Activated CD8-positive, alpha-beta memory T cell treated with anti-CD3 and anti-CD28 coated beads for 1 hour (primary cell): Measurements from ENCODE around the gene TNFRSF8.

Source experiments
- DNase-seq, 2 donors: peaks; one replicate each; pipeline ENCODE4 v3.0.0-alpha.2; 2020; ENCODE audit warnings: low read depth in 1 of 2; ENCODE audit errors: extremely low read depth in 1 of 2

The TNFRSF8 gene

DNA sequence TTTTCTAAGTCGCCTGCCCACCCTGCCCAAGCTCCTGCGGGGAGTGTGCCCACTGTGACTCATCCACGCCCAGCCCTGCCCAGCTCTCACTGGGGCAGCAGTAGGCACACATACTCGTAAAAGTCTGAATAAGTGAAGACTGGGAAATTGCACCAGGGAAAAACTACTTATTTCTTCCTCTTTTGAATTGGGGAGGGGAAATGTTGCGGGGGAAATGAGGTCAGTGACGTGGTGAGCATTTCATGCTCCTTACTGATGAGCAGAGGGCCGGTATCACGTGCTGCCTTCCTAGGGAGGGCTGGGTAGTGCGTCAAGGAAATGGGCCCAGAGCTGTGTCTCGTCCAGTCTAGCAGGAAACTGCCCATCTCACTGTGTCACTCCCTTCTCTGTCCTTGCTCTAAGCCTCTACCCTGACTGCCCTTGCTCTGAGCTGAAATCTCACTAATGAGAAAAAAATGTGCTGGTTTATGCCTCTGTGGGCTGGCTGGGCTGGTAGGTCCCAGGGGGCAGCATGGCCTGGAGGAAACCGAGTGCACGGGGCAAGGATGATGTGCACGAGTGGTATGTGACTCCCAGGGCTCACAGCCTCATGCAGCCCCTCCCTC is 90.2 kb downstream of the TNFRSF8 start:
- no peak for DNase-seq

DNA sequence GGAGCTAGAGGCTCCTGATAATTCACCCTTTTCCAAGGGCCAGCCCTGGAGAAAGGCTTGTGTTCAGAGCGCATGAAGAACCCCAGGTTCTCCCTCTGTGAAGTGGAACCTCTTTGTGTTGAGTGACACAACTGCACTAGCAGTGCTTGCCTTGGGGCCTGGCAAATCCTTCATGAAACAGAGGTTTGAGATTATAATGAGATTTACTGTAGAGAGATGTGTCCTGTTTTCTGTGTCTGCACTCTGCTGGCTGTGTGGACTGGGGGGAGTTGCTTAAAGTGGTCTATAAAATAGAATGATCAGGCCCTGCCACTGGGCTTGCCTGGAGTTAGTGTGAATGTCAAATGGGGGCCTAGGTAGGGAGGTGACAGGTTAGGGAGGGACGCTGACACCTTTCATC is 92.2 kb downstream of the TNFRSF8 start:
- DNase-seq: no peak

DNA sequence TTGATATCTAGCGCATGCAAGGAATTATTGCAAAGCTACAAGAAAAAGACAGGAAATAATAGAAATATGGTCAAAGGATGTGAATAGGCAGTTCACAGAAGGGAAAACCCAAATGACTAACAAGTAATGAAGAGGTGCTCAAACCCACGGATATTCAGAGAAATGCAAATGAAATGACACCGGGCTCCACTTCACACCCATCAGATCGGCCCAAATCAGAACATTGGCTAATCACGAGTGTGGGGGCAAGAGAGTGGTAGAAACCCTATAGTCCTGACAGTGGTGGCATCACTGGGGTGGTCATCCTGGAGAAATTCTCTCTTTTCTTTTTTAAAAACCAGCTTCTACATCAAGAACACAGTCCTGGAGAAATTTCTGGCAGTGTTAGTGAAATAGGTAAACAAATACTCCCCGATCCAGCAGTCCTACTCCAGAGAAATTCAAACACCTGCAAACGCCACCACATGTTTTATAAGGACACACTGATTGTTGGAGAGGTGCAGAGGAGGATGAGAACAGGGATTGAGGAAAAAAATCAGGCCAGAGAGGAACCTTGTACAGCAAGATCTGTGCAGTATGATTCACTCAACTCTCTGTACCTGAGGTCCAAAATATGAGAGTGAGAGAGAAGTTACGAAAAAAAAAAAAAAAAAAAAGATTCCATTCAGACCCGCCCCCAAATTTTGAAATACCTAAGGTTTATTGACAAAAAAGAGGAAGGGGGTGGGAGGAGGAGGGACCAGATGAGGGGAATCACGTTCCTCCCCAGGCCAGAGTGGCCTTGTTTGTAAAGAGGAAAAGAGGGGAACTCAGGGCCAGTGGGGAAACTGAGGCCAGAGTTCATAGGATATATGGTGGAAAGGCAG is 94.5 kb downstream of the TNFRSF8 start:
- no peak for DNase-seq

DNA sequence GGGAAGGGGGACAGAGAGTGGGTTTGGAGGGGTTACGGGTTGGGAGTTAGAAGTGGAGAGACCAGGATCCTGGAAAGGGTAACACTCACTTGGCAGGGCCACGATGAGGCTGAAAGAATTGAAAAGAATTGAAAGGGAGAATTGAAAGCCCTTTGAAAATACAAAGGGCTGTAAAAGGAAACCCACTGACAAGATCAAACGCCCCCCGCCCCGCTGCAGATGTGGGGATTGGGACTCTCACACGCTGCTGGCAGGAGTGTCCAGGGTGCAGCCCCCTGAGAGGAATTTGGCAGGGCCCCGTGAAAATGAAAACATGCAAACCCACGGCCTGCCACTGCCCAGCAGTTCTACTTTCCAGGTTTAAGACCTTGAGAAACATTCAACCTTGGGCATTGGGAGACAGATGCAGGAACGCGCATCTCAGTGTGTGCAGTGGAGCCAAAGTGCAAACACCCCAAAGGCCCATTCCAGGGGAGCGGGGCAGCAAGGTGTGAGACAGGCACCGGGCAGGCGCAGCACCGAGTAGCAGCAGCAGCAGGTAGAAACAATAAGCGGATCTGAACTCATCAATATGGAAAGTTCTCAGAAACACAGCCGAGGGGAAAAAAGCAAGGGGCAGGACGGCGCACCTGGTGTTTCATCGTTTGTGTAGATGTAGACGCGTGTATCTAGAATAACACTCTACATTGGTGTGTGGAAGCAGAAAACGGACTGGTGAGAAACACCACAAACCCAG is 95.4 kb downstream of the TNFRSF8 start:
- no peak for DNase-seq

DNA sequence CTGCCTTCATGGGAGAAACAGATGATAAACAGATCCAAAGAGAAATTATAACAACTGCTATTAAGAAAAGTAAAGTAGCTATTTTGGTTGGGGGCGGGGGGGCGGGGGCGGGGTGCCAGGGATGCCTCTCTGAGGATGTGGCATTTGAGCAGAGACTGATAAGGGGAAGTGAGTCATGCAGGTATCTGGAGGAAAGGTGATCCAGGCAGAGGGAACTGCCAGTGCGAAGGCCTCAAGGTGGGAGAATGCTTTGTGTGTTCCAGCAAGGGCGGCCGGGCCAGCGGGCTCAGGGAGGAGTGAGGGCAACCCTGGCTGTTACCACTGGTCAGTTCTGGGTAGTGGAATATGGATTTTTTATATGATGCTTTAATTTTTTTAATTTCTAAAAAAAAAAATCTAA is 96.7 kb downstream of the TNFRSF8 start:
- no peak for DNase-seq

DNA sequence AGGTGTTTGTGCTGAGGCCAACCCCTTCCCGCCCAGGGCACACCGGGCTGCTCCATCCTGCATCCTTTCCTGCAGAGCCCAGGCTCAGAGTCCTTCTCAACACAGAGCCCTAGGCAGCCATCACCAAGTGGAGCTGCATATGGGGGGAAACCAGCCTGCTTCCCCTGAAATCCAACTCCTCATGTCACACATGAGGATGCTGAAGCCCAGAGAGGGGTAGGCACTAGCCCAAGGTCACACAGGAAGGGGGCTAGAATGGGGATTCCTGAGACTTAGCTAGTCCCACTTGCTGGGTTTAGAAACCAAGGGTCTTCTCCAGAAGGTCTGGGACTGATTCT is 98.2 kb downstream of the TNFRSF8 start:
- DNase-seq: no peak

DNA sequence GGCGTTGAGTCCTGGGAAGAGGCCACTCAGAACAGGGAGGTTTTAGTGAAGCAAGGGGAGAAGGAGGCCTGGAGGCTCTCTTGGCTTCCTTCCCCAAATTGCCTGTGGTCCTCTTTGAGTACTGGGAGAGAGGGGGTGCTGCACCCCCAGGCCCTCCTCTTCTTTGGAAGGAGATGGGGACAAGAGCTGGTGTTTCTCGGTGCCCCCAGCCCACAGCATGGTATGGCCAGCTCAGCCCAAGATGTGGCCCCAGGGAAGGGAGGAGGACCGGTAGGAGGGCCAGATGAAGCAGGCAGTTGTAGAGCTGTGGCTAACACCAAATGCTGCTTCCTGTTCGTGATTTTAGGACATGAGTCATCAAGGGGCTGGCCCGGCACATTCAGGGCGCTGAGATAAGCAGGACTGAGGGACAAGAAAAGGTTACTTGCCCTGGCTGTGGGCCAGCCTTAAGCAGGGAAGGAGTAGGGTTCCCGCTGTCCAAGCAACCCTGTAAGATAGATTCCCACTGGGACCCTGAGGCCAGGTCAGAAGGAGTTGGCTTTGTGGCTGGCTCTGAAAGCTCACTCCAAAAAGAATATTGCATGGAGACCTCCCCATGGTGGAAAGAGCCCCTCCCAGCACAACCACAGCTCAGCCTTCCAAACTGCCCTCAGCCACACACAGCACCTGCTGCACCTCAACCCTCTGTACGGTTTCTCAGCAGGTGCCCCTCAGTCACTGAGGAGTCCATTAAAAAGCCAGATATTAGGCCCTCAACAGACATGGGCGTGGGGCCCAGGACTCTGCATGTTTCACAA is 98.8 kb downstream of the TNFRSF8 start:
- peak in 1 of 2 donors; percentile 58 for DNase-seq

DNA sequence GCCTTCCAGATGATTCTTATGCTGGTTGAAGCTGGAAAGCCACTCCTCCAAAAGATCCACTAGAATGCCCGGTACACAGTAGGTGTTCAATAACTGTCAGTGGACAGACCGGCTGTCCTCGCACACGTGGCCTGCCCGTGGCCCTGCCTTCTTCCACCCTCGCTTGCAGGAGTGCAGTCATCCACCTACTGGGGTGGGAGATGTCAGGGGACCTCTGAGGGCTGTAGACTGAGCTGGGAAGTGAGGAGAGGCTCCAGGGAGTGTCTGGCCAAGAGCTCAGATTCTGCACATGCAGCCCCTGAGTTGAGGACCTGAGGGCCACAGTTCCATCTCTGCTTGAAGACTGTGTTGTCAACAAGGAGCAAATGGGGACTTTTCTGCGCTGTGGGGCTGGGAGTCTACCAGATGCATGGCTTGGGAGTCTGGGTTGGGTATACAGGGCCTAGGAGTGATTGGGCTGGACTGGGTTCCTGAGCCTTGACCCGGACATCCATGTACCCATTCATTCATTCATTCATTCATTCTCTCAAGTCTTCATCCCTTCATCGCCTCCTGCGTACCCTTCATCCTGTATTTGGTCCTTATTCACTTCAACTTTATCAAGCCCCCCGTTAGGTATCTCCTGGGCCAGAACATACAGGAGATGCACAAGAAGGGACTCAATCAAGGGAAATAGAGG is 99.5 kb downstream of the TNFRSF8 start:
- DNase-seq: no peak

DNA sequence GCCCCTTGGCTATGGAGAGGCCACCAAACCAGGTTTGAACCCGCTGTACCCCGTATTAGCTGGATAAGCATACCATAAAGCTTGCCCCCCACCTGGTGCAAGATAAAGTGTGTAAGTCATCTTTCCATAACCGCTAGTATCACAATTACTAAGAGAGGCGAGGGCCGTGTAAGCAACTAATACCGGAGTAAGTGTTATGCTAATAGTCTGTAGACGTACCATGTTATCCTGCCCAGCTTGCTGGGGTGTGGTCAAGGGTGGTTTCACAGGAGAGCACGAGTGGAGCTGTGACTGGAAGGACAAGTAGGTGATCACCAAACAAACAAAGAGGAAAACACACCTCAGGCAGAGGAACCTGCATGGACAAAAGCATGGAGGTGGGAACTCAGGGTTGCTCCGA is 100.1 kb downstream of the TNFRSF8 start:
- DNase-seq: no peak

DNA sequence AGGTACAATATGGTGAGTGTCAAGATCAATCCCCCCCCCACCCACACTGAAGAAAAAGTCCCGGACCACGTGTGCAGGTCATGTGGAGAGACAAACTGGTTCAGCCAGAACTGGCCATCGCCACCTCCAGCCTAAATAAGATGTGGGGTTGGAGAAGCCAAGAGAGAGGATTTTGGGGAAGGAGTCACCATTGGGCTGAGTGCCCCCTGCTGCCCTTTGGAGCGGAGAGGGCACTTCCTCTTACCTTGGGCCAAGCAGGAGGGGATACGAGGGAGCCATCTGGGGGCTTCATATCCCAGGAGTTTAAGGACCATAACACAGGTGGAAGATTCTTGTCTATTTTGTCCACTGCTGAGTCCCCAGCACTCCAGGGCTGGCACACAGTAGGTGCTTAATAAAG is 101.1 kb downstream of the TNFRSF8 start:
- DNase-seq: no peak

DNA sequence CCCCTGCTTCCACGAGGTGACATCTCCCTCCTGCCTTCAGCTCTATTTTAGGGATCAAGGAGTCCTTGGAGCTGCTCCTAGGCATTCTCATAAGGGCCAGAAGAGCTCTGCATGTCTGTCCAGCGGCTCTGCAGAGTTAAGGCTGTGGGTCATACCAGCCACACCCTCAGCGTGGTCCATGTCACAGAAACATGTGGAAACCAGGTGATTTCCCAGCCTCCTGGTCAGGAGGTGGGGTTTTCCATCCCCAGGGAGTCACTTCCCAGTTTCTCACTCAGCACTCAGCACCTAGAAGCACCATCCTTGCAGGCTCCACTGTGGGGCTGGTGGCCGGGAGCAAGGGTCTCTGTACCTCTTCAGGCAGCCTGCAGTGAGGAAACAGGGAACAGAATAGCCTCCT is 102.2 kb downstream of the TNFRSF8 start:
- DNase-seq: no peak

DNA sequence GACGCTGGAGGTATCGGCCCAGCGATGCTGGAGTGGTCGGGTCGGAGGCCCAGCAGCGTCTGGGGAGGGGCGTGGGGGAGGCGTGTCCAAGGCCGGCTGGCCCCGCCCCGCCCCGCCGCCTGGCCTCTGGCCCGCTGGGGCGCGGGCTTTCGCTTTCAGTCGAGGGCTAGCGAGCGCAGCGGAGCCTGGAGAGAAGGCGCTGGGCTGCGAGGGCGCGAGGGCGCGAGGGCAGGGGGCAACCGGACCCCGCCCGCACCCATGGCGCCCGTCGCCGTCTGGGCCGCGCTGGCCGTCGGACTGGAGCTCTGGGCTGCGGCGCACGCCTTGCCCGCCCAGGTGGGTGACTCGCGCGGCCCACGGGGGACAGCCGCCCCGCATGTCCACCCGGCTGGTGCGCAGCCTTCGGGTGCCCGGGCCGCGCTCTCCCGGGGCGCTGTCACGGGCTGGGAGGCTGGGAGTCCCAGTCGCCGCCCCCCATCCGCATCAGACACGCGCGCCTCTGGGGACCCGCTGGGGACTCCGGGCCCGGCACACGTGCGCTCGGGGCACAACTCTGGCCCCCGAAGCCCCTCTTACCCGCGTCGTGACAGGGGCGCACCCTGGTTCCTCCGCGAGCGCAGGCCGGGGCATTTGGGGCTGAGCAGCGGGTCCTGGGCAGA is 103.9 kb downstream of the TNFRSF8 start, which contains the start of gene TNFRSF1B:
TNFRSF1B (plus strand) TSS at position 158 of the 659 bp plus-strand sequence; CDS start at position 259, 101 bp downstream.
- DNase-seq: peak in 1 of 2 donors; percentile 53

DNA sequence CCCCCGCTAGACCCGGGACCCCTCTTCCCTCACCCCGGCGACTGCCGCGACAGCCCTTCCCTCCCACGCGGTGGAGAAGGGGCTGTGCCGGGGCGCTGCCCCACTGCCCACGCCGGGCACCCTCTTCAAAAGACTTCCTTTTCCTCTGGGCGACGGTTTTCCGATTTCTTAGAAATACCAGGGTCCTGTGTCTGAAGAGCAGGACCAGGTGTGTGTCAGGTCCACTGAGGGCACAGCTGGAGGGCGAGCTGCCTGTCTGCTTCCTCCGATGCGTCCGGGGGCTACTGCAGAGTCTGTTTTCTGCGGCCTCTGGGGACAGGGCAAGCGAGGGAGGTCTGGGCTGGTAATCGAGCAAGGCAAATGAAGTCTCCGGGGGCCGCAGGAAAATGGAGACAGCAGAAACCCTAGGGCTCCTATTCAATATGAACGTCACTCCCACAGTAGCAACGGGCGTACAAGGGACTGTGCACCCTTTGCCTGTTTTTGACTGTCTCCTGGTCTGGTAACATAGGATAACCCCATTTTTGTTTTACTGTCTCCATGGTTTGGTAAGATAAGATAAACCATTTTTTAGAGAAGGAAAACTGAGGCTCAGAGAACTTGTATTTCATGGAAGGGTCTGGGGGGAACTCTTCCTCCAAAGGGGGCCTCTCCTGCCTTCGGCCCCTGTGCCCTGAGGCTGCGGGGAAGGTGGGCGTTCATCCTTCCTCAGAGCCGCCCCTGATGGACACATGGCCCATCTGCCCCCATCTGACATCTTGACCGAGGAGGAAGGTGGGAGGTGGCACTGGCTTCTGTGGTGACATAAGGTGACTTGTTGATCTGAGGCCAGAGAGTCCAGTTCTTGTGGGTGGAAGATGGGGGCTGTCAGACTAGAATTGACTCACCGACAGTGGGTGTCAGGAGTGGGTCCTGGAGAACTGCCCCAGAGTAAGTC is 104.7 kb downstream of the TNFRSF8 start:
- no peak for DNase-seq

DNA sequence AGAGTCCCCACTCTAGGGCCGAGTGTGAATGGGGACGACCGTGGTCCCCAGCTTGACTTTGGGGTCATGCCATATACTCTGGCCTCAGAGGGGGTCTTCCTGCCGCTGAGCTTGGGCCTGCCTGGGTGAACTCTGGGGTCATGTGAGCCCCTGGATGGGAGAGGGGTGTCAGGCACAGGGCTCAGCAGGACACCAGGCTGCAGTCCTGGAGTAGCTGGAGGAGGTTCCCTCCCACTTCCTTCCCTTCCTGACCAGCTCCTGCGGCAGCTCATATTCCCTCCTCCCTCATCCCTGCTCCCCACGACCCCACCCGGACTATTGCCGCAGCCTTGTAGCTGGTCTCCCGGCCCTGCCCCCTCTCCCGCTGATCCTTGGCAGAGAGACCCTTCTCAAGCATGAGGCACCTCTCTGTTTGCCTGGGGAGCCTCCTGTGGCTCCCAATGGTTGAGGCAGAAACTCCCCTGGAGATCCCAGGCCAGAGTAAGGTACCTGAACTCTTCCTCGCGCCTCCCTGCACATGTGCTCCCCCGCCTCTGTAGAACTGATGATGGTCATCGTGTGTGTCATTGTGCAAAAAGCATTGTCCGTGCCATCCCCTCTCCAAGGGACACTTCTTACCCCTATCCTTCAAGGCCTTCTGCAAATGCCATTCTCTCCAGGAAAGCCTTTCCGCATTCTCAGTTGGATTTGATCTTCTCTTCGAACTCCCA is 105.5 kb downstream of the TNFRSF8 start:
- DNase-seq: no peak

DNA sequence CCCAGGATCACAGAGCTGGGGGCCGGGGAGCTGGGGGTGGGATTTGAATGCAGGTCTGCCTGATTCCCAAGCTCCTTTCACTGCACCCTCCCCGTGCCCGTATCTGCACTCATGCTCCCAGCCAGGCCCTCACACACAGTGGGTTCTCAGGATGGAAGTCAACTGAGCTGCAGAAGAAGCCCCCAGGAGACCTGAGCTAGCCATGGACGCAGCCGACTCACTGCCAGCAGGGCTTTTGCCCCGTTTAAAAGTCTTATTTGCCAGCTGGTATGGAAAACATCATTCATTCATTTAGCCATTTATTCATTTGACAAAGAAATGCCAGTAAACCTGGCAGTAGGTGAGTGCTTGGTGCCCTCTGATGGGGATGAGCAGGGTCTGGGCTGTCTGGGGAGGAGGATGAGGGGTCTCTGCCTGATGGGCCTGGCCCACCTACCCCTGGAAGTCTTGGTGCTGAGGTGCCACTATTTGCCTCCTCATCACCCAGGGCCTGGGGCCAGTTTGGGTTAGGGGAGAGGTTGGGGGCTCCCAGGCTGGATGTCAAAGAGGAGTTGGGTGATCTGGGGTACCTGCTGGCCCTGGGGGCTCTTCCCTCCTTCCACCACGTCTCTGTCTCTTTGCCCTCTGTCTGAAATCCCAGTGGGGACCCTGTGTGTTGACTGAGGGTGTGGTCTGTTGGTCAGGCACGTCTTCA is 106.5 kb downstream of the TNFRSF8 start:
- no peak for DNase-seq

DNA sequence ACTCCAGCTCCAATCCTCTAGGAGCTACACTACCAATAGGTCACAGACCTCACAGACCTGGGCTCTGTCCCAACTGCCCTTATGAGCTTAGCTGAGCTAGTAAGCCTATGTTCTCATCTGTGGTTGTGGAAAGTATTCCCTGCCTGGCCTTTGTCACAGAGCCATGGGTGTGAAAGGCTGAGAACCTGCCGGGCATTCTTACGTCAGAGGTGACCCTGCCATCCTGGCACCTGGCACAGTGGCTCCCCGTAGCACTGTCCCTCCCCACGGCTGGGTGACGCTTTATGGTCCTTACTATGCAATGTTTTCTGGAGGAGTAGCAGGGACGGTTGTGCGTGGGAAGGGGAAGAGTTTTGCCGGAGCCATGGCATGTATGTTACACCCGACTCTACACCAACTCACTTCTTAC is 107.2 kb downstream of the TNFRSF8 start:
- no peak for DNase-seq

DNA sequence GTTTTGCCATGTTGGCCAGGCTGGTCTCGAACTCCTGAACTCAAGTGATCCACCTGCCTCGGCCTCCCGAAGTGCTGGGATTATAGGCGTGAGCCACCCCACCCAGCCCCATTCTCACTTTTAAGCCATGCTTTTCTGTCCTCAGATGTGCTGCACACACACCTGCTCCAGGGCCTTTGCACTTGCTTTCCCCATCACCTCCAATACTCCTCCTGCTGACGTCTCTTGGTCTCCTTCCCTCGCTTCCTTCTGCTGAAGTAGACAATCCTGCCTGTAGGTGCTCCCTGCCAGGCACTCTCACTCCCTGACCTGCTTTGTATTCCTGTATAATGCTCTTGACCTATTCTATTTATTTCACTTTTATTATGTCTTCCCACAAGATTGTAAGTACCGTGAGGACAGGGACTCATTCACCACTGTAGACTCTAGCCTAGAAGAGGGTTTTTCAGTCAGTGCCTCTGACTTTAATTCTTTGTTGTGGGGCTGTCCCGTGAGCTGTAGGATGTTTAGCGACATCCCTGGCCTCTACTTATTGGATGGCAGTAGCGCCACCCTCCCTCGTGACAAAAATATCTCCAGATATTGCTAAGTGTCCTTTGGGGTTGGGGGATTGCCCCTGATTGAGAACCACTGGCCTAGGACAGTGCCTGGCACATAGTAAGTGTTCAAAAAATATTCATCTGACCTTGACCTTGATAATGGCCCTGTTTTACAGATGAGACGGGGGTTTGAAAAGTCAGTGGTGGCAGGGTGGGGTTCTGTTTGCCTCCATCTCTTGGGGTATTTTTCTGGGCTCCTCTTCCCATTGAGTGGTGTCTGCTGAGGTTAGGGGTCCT is 108.3 kb downstream of the TNFRSF8 start:
- DNase-seq: no peak
